ENCODE measurements around the gene LCN1. TPM values are rescaled to one million over a fixed set of nuclear protein-coding genes. Genes with fewer than 3 reads are reported as not detected.

Gene LCN1
- polyA plus RNA-seq, 1 donor from 2014 or later: not detected

GRCh38 chr9:135488527-135488926 is 32.7 kb upstream of the LCN1 start:
- Histone ChIP-seq H3K4me3 (ENCODE audit: low read length) (no peak overlapping the region), H3K36me3 (ENCODE audit: insufficient read depth, low read length) (no peaks in the 10 kb centered on the region), H3K27ac (ENCODE audit: low read length) (no peak overlapping the region), H3K9me3 (ENCODE audit: low read length) (no peaks in the 10 kb centered on the region), H3F3A (ENCODE audit: insufficient read depth, low read length, poor library complexity, severe bottlenecking) (no peaks in the 10 kb centered on the region), H3K79me2 (replicated peaks; ENCODE audit: insufficient read depth, low read length) (no peaks in the 10 kb centered on the region), H4K20me1 (ENCODE audit: insufficient read depth) (no peaks in the 10 kb centered on the region), H2AFZ (ENCODE audit: low read depth, low read length) (no peak overlapping the region), H3K4me2 (ENCODE audit: low read length) (no peak overlapping the region), H3K27me3 (ENCODE audit: insufficient read depth, low read depth, low read length) (no peaks in the 10 kb centered on the region), H3K9ac (ENCODE audit: low read length) (no peak overlapping the region), H3K9me2 (ENCODE audit: insufficient read depth, low read length) (no peaks in the 10 kb centered on the region)
- TF ChIP-seq REST (IDR thresholded peaks at IDR 0.05; ENCODE audit: borderline replicate concordance) (no peak), TAF1 (IDR thresholded peaks at IDR 0.05; ENCODE audit: low read depth) (no peak), MXI1 (conservative IDR thresholded peaks at IDR 0.05; ENCODE audit: poor library complexity, severe bottlenecking) (no peak), CTCF (IDR thresholded peaks at IDR 0.05; ENCODE audit: poor library complexity, severe bottlenecking) (no peak), EP300 (conservative IDR thresholded peaks at IDR 0.05; ENCODE audit: poor library complexity, severe bottlenecking) (no peak), EZH2 (IDR thresholded peaks at IDR 0.05; ENCODE audit: borderline replicate concordance, insufficient read depth, low read length, poor library complexity, severe bottlenecking) (no peak)

- no peak overlapping the region for H3K27ac ChIP-seq (ENCODE audit: low read length)
- H3K4me3 ChIP-seq (ENCODE audit: low read length): no peak overlapping the region
- H3K27me3 ChIP-seq (ENCODE audit: insufficient read depth, low read depth, low read length): no peaks in the 10 kb centered on the region
- no peaks in the 10 kb centered on the region for H3K9me2 ChIP-seq (ENCODE audit: insufficient read depth, low read length)
- no peak overlapping the region for H2AFZ ChIP-seq (ENCODE audit: low read depth, low read length)
- H3K9ac ChIP-seq (ENCODE audit: low read length): no peak overlapping the region
- no peaks in the 10 kb centered on the region for H3F3A ChIP-seq (ENCODE audit: insufficient read depth, low read length, poor library complexity, severe bottlenecking)
- no peaks in the 10 kb centered on the region for H3K79me2 ChIP-seq (replicated peaks; ENCODE audit: insufficient read depth, low read length)
- no peaks in the 10 kb centered on the region for H3K9me3 ChIP-seq (ENCODE audit: low read length)
- TF ChIP-seq TAF1 (IDR thresholded peaks at IDR 0.05; ENCODE audit: low read depth): no peak
- TF ChIP-seq POLR2AphosphoS5 (IDR thresholded peaks at IDR 0.05): no peak
- no peak for TF ChIP-seq REST (IDR thresholded peaks at IDR 0.05; ENCODE audit: borderline replicate concordance)
- no peak for TF ChIP-seq CTCF (IDR thresholded peaks at IDR 0.05; ENCODE audit: poor library complexity, severe bottlenecking)
- no peak for TF ChIP-seq SMC3 (conservative IDR thresholded peaks at IDR 0.05; ENCODE audit: poor library complexity)
- no peak for TF ChIP-seq EP300 (conservative IDR thresholded peaks at IDR 0.05; ENCODE audit: poor library complexity, severe bottlenecking)
- no peak for TF ChIP-seq RAD21 (conservative IDR thresholded peaks at IDR 0.05)
- no peak for TF ChIP-seq EZH2 (IDR thresholded peaks at IDR 0.05; ENCODE audit: borderline replicate concordance, insufficient read depth, low read length, poor library complexity, severe bottlenecking)
- TF ChIP-seq MXI1 (conservative IDR thresholded peaks at IDR 0.05; ENCODE audit: poor library complexity, severe bottlenecking): no peak
- H3K36me3 ChIP-seq (ENCODE audit: insufficient read depth, low read length): no peaks in the 10 kb centered on the region
- no peak overlapping the region for H3K4me2 ChIP-seq (ENCODE audit: low read length)
- no peaks in the 10 kb centered on the region for H4K20me1 ChIP-seq (ENCODE audit: insufficient read depth)
Observed at GRCh38 chr9:135489188-135489906, 31.9 kb upstream of the LCN1 start.

All from neural cell (in vitro differentiated cells).